Frontal cortex (tissue), 4 donors: ENCODE measurements around the gene GLI3. TPM values are rescaled to one million over a fixed set of nuclear protein-coding genes. Genes with fewer than 3 reads are reported as not detected.

Source experiments
- DNase-seq, 2 donors: peaks; one replicate each; pipeline ENCODE4 v3.0.0; 2012; ENCODE audit warnings: low spot score in 2 of 2
- FAIRE-seq: peaks from 2 replicates; lab custom pipeline; 2012; peaks lifted over from hg19 to GRCh38; lab: Jason Lieb, UNC
- small RNA-seq: library from RNA; depleted of rRNA; stranded (forward); fragments of <200 nt; gene quantifications from one replicate; pipeline ENCODE3, GENCODE V24; 2014
- total RNA-seq: library from RNA; depleted of rRNA; stranded (reverse); fragments of >200 nt; gene quantifications from one replicate; pipeline ENCODE4 v1.2.3, GENCODE V29; 2014
- donor health status: control.
- donor health status: control.
- donor health status: control.

GLI3 gene
- total RNA-seq, 1 donor from 2014 or later, result 2.4 TPM

- no peak for DNase-seq
- FAIRE-seq, result no peak
Observed at GRCh38 chr7:41922373-41922772, 314.6 kb downstream of the GLI3 start.

DNA sequence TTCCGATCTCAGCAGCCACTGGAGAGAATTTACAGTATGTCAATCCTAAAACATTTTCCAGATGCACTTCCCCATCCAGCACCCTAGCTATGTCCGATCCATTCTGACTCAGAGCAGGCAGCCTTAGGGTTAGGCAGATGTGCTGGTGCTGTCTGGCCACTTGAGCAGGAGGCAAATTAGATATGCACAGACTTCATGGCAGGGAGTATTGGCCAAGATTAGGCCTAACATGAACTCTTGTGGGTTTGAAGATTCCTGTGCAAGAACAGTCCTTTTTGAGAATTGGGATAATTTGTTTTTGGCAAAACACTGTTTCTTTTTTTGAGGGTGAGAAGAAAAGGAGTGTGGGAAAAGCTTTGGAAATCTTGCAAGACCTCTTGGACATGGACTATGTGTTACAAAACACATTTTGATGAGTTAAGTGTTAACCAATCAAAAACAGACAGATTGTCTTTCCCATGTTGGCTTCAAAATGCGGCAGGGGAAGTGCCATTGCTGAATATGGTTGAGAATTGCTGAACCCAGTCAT lies 315.5 kb downstream of the GLI3 start:
- FAIRE-seq (no peak), DNase-seq (no peak)

GRCh38 chr7:41918597-41918996 lies 318.4 kb downstream of the GLI3 start:
- DNase-seq (no peak), FAIRE-seq (no peak)

- FAIRE-seq (no peak), DNase-seq (no peak)
Observed at GRCh38 chr7:41916450-41916927, 320.5 kb downstream of the GLI3 start.

GRCh38 chr7:41915871-41916270 lies 321.1 kb downstream of the GLI3 start:
- DNase-seq (no peak), FAIRE-seq (no peak)

DNA sequence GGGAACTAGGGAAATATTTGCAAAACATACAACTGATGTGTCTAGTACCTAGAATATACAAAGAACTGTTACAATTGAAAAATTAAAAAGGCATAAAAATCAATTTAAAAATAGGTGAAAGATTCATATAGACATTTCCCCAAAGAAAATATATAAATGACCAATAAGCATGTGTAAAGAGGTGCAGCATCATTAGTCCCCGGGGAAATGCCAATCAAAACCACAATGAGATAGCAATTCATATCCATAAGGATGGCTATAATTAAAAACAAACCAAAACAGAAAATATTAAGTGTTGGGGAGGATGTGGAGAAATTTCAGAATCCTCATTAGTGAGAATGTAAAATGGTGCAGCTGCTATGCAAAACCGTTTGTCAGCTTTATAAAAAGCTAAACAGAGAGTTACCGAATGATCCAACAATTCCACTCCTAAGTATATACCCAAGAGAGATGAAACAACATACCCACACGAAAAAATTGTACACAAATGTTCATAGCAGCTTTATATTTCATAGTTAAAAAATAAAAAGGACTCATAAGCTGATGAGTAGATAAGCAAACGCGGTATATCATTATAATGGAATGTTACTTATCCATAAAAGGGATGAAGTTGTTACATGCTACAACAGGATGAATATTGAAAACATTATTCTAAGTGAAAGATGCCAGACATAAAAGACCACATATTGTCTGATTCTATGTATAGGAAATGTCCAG lies 324.0 kb downstream of the GLI3 start:
- no peak for DNase-seq
- no peak for FAIRE-seq

- DNase-seq, result no peak
- FAIRE-seq, result no peak
Observed at GRCh38 chr7:41912426-41912825, 324.6 kb downstream of the GLI3 start.

- no peak for DNase-seq
- no peak for FAIRE-seq
Observed at GRCh38 chr7:41911792-41912191, 325.2 kb downstream of the GLI3 start.

Small RNAs within 50 kb of the gene (small RNA-seq; reads per million reads assigned to genes)
- gene HMGN2P30, result not detected
